ENCODE data around the gene RASAL2. TPM values are rescaled to one million over a fixed set of nuclear protein-coding genes. Genes with fewer than 3 reads are reported as not detected.

RASAL2 gene
- total and polyA plus RNA-seq, 9 of the 15 experiments (the other 6 are each of a cell fraction or from before 2014, with no cell fraction given) = 0.13 to 1.0 (median 0.62) TPM

GRCh38 chr1:178397678-178398077 lies 303.8 kb downstream of the RASAL2 start:
- ATAC-seq (no peak), DNase-seq (ENCODE audit: extremely low read depth in 1 of 4, low spot score in 3 of 4) (no peak), FAIRE-seq (no peak)
- no peaks in the 10 kb centered on the region for H3K9me3 ChIP-seq (replicated peaks; ENCODE audit: control insufficient read depth, insufficient read depth, low read depth, low read length)
- in situ Hi-C loops (cut with MboI) = no loop called here
- no peak overlapping the region for H3K27ac ChIP-seq (ENCODE audit: extremely low read depth, low read depth, low read length)
- H3K36me3 ChIP-seq (ENCODE audit: control insufficient read depth, insufficient read depth, low read length) = no peaks in the 10 kb centered on the region
- POLR2A ChIA-PET = no interaction called here
- H3K4me3 ChIP-seq = no peak overlapping the region
- CTCF ChIA-PET (ENCODE audit: low intra/inter-chr PET ratio) = no interaction called here
- H2AFZ ChIP-seq (ENCODE audit: low read depth, low read length) = no peak overlapping the region
- H3K4me1 ChIP-seq (replicated peaks in 1 of 2; ENCODE audit: control insufficient read depth in 2 of 2, insufficient read depth in 2 of 2, low read length in 2 of 2) = no peaks in the 10 kb centered on the region
- no peak for TF ChIP-seq C11orf30 (IDR thresholded peaks at IDR 0.05; ENCODE audit: low read depth)
- no peak for TF ChIP-seq ZNF707 (CRISPR knock-in tag; conservative IDR thresholded peaks at IDR 0.05)
- TF ChIP-seq ZZZ3 (IDR thresholded peaks at IDR 0.05) = no peak
- no peak for TF ChIP-seq BRD4 (IDR thresholded peaks at IDR 0.05)
- TF ChIP-seq SRSF9 (IDR thresholded peaks at IDR 0.05; ENCODE audit: borderline replicate concordance, low read depth, low read length) = no peak
- TF ChIP-seq PRPF4 (IDR thresholded peaks at IDR 0.05; ENCODE audit: insufficient read depth, low read depth, low read length, poor library complexity, severe bottlenecking) = no peak
- H3K9ac ChIP-seq (ENCODE audit: insufficient read depth in 1 of 2, low read depth in 2 of 2, low read length in 2 of 2) = no peak overlapping the region
- H4K20me1 ChIP-seq (replicated peaks; ENCODE audit: control insufficient read depth, insufficient read depth, low read length) = no peaks in the 10 kb centered on the region
- H3K9me1 ChIP-seq (ENCODE audit: control insufficient read depth, insufficient read depth, low read length) = no peaks in the 10 kb centered on the region
- BruUV-seq (replicated peaks) = no TSS peak
- no peak overlapping the region for H3K4me2 ChIP-seq (ENCODE audit: insufficient read depth, low read length)
- H3K79me2 ChIP-seq (ENCODE audit: control insufficient read depth, insufficient read depth, low read length) = no peaks in the 10 kb centered on the region
- intact Hi-C loops (cut with micrococcal nuclease) = no loop called here
- no peaks in the 10 kb centered on the region for H3K27me3 ChIP-seq (ENCODE audit: control insufficient read depth in 2 of 2, insufficient read depth in 2 of 2, low read length in 2 of 2)
- WGBS (ENCODE audit: insufficient coverage, low coverage, missing lambda C conversion rate) = 0% methylated on average over 2 of the region's 2 CpGs

DNA sequence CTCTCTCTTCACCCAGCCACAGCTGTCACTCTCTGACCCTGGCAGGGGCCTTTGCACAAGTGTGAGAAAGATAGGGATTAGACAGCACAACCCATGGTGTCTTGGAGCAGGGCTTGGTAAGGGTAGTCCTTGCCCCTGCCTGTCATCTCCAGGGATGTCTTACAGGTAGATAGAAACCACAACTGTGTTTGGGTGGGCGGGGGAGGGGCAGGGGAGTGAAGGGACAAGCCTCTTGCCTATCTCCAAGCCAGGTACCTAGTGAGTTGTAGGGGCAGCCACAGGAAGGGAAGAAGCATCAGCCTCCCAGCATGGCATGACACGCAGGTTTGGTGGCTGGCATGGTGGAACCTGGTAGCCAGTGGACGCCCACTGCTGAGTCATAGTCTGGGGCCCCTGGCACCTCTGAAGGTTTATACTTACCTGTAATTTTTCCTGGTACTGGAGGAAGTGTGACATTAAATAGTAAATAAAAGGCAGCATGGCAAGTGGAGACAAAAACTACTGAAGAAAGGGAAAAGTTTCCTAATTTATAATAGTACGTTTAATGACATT lies 305.3 kb downstream of the RASAL2 start:
- Histone ChIP-seq H3K9ac (ENCODE audit: insufficient read depth in 1 of 2, low read depth in 2 of 2, low read length in 2 of 2) (no peak overlapping the region), H4K20me1 (replicated peaks; ENCODE audit: control insufficient read depth, insufficient read depth, low read length) (no peaks in the 10 kb centered on the region), H3K36me3 (ENCODE audit: control insufficient read depth, insufficient read depth, low read length) (no peaks in the 10 kb centered on the region), H3K4me1 (replicated peaks in 1 of 2; ENCODE audit: control insufficient read depth in 2 of 2, insufficient read depth in 2 of 2, low read length in 2 of 2) (no peaks in the 10 kb centered on the region), H3K27me3 (ENCODE audit: control insufficient read depth in 2 of 2, insufficient read depth in 2 of 2, low read length in 2 of 2) (no peaks in the 10 kb centered on the region), H3K4me3 (no peak overlapping the region), H3K4me2 (ENCODE audit: insufficient read depth, low read length) (no peak overlapping the region), H3K9me1 (ENCODE audit: control insufficient read depth, insufficient read depth, low read length) (no peaks in the 10 kb centered on the region), H3K9me3 (replicated peaks; ENCODE audit: control insufficient read depth, insufficient read depth, low read depth, low read length) (no peaks in the 10 kb centered on the region), H2AFZ (ENCODE audit: low read depth, low read length) (no peak overlapping the region), H3K27ac (ENCODE audit: extremely low read depth, low read depth, low read length) (no peak overlapping the region), H3K79me2 (ENCODE audit: control insufficient read depth, insufficient read depth, low read length) (no peaks in the 10 kb centered on the region)
- in situ Hi-C loops (cut with MboI) = no loop called here
- intact Hi-C loops (cut with micrococcal nuclease) = no loop called here
- FAIRE-seq = no peak
- ChIA-PET POLR2A (no interaction called here), CTCF (ENCODE audit: low intra/inter-chr PET ratio) (no interaction called here)
- no peak for ATAC-seq
- no TSS peak for BruUV-seq (replicated peaks)
- no peak for DNase-seq (ENCODE audit: extremely low read depth in 1 of 4, low spot score in 3 of 4)
- 3% methylated on average over 3 of the region's 4 CpGs for WGBS (ENCODE audit: insufficient coverage, low coverage, missing lambda C conversion rate)
- no peak for TF ChIP-seq SAFB2 (IDR thresholded peaks at IDR 0.05; ENCODE audit: borderline replicate concordance, low read depth, low read length, severe bottlenecking)
- no peak for TF ChIP-seq ETV1 (tag; conservative IDR thresholded peaks at IDR 0.05; ENCODE audit: low read depth)
- no peak for TF ChIP-seq CEBPG (CRISPR knock-in tag; IDR thresholded peaks at IDR 0.05)
- no peak for TF ChIP-seq CEBPG (tag; conservative IDR thresholded peaks at IDR 0.05 in 1 of 2, IDR thresholded peaks at IDR 0.05 in 1 of 2)
- no peak for TF ChIP-seq GTF2B (IDR thresholded peaks at IDR 0.05; ENCODE audit: extremely low read depth, insufficient read length)
- TF ChIP-seq MBD2 (IDR thresholded peaks at IDR 0.05; ENCODE audit: borderline replicate concordance, low read depth) = no peak
- no peak for TF ChIP-seq ZNF121 (CRISPR knock-in tag; conservative IDR thresholded peaks at IDR 0.05)
- TF ChIP-seq ZNF3 (CRISPR knock-in tag; IDR thresholded peaks at IDR 0.05) = no peak
- no peak for TF ChIP-seq ZBTB34 (CRISPR knock-in tag; IDR thresholded peaks at IDR 0.05)
- no peak for TF ChIP-seq NCOA6 (IDR thresholded peaks at IDR 0.05)

All from K562 (cell line).